ENCODE data around the gene MBP. TPM values are rescaled to one million over a fixed set of nuclear protein-coding genes. Genes with fewer than 3 reads are reported as not detected.

The MBP gene
- total and polyA plus RNA-seq, 4 experiments from 2014 or later, result 92.2 to 187 (median 149) TPM

GRCh38 chr18:76979906-76980305, 152.7 kb downstream of the MBP start:
- Mint-ChIP-seq H3K9me3 (no peaks in the 10 kb centered on the region), H3K27me3 (no peaks in the 10 kb centered on the region), H3K36me3 (peaks cover 0 to 3% of the 10 kb centered on the region in 2 donors), H3K4me3 (no peak overlapping the region), H3K4me1 (peaks cover 4 to 9% (median 6%) of the 10 kb centered on the region in 4 donors), H3K27ac (peak overlapping the region in 1 of 7 donors; percentile 68)
- intact Hi-C loops (cut with micrococcal nuclease), result loop anchor here (5.0 kb wide), 1 partner anchor 108 kb away; no protein-coding TSS in a partner anchor
- CTCF ChIA-PET (ENCODE audit: partially characterized antibody), result interaction anchor here (1.0 to 1.3 kb wide), 2 partner anchors 15 to 21 kb away, joined by 3 read pairs; no protein-coding TSS in a partner anchor
- POLR2A ChIA-PET (ENCODE audit: partially characterized antibody), result no interaction called here
- Histone ChIP-seq H3K4me3 (ENCODE audit: low read length in 2 of 2) (no peak overlapping the region), H3K4me1 (ENCODE audit: insufficient read depth, low read length) (peaks cover 6% of the 10 kb centered on the region), H3K36me3 (ENCODE audit: insufficient read depth, low read length) (no peaks in the 10 kb centered on the region), H3K9me3 (ENCODE audit: control insufficient read depth in 1 of 2, low read length in 2 of 2) (no peaks in the 10 kb centered on the region), H3K27ac (ENCODE audit: low read depth, low read length) (no peak overlapping the region), H3K27me3 (ENCODE audit: insufficient read depth, low read length) (no peaks in the 10 kb centered on the region)
- DNase-seq, result no peak

GRCh38 chr18:76979111-76979751, 153.4 kb downstream of the MBP start:
- no peak overlapping the region for H3K4me3 Mint-ChIP-seq
- no peaks in the 10 kb centered on the region for H3K9me3 Mint-ChIP-seq
- intact Hi-C loops (cut with micrococcal nuclease), result no loop called here
- H3K4me3 ChIP-seq (ENCODE audit: low read length in 2 of 2), result no peak overlapping the region
- H3K36me3 ChIP-seq (ENCODE audit: insufficient read depth, low read length), result no peaks in the 10 kb centered on the region
- H3K4me1 Mint-ChIP-seq, result peaks cover 4 to 9% (median 6%) of the 10 kb centered on the region in 4 donors
- H3K4me1 ChIP-seq (ENCODE audit: insufficient read depth, low read length), result peaks cover 6% of the 10 kb centered on the region
- H3K36me3 Mint-ChIP-seq, result peaks cover 0 to 3% of the 10 kb centered on the region in 2 donors
- ChIA-PET CTCF (ENCODE audit: partially characterized antibody) (interaction anchor here (1.0 kb wide), 1 partner anchor 16 kb away, joined by 3 read pairs; no protein-coding TSS in a partner anchor), POLR2A (ENCODE audit: partially characterized antibody) (no interaction called here)
- DNase-seq, result no peak
- peak overlapping the region in 3 of 7 donors; percentile 19 to 53 (median 26) for H3K27ac Mint-ChIP-seq
- no peaks in the 10 kb centered on the region for H3K9me3 ChIP-seq (ENCODE audit: control insufficient read depth in 1 of 2, low read length in 2 of 2)
- no peak overlapping the region for H3K27ac ChIP-seq (ENCODE audit: low read depth, low read length)
- no peaks in the 10 kb centered on the region for H3K27me3 Mint-ChIP-seq
- no peaks in the 10 kb centered on the region for H3K27me3 ChIP-seq (ENCODE audit: insufficient read depth, low read length)

GRCh38 chr18:76978616-76979015, 154.0 kb downstream of the MBP start:
- Histone ChIP-seq H3K4me1 (ENCODE audit: insufficient read depth, low read length) (peaks cover 6% of the 10 kb centered on the region), H3K4me3 (ENCODE audit: low read length in 2 of 2) (no peak overlapping the region), H3K9me3 (ENCODE audit: control insufficient read depth in 1 of 2, low read length in 2 of 2) (no peaks in the 10 kb centered on the region), H3K27me3 (ENCODE audit: insufficient read depth, low read length) (no peaks in the 10 kb centered on the region), H3K27ac (ENCODE audit: low read depth, low read length) (no peak overlapping the region), H3K36me3 (ENCODE audit: insufficient read depth, low read length) (no peaks in the 10 kb centered on the region)
- Mint-ChIP-seq H3K4me1 (peaks cover 4 to 8% (median 6%) of the 10 kb centered on the region in 4 donors), H3K27ac (peak overlapping the region in 3 of 7 donors; percentile 29 to 66 (median 52)), H3K36me3 (peaks cover 0 to 3% of the 10 kb centered on the region in 2 donors), H3K27me3 (no peaks in the 10 kb centered on the region), H3K9me3 (no peaks in the 10 kb centered on the region), H3K4me3 (no peak overlapping the region)
- DNase-seq, result no peak
- POLR2A ChIA-PET (ENCODE audit: partially characterized antibody), result no interaction called here
- CTCF ChIA-PET (ENCODE audit: partially characterized antibody), result interaction anchor here (1.1 kb wide), 1 partner anchor 76 kb away, joined by 3 read pairs; no protein-coding TSS in a partner anchor
- intact Hi-C loops (cut with micrococcal nuclease), result no loop called here

- no peak overlapping the region for H3K27ac Mint-ChIP-seq
- CTCF ChIA-PET (ENCODE audit: partially characterized antibody), result interaction anchor here (1.1 to 1.8 kb wide), 2 partner anchors 77 to 174 kb away, joined by 3 to 7 read pairs; no protein-coding TSS in a partner anchor
- H3K27me3 Mint-ChIP-seq, result no peaks in the 10 kb centered on the region
- no peaks in the 10 kb centered on the region for H3K27me3 ChIP-seq (ENCODE audit: insufficient read depth, low read length)
- no peaks in the 10 kb centered on the region for H3K9me3 Mint-ChIP-seq
- intact Hi-C loops (cut with micrococcal nuclease), result no loop called here
- H3K27ac ChIP-seq (ENCODE audit: low read depth, low read length), result no peak overlapping the region
- no peak overlapping the region for H3K4me3 ChIP-seq (ENCODE audit: low read length in 2 of 2)
- H3K4me1 Mint-ChIP-seq, result no peaks in the 10 kb centered on the region
- no peaks in the 10 kb centered on the region for H3K36me3 ChIP-seq (ENCODE audit: insufficient read depth, low read length)
- peaks cover 0 to 3% of the 10 kb centered on the region in 2 donors for H3K36me3 Mint-ChIP-seq
- peaks cover under 1% of the 10 kb centered on the region for H3K4me1 ChIP-seq (ENCODE audit: insufficient read depth, low read length)
- POLR2A ChIA-PET (ENCODE audit: partially characterized antibody), result no interaction called here
- no peak overlapping the region for H3K4me3 Mint-ChIP-seq
- H3K9me3 ChIP-seq (ENCODE audit: control insufficient read depth in 1 of 2, low read length in 2 of 2), result no peaks in the 10 kb centered on the region
- DNase-seq, result no peak
Observed at GRCh38 chr18:76977684-76978232, 154.8 kb downstream of the MBP start.

GRCh38 chr18:76977108-76977621, 155.4 kb downstream of the MBP start:
- H3K27ac ChIP-seq (ENCODE audit: low read depth, low read length), result no peak overlapping the region
- Mint-ChIP-seq H3K27ac (peak overlapping the region in 1 of 7 donors; percentile 70), H3K9me3 (no peaks in the 10 kb centered on the region), H3K4me1 (no peaks in the 10 kb centered on the region), H3K27me3 (no peaks in the 10 kb centered on the region), H3K4me3 (no peak overlapping the region), H3K36me3 (peaks cover 0 to 3% of the 10 kb centered on the region in 2 donors)
- intact Hi-C loops (cut with micrococcal nuclease), result no loop called here
- ChIA-PET CTCF (ENCODE audit: partially characterized antibody) (interaction anchor here (1.1 to 1.8 kb wide), 2 partner anchors 78 to 173 kb away, joined by 3 to 7 read pairs; no protein-coding TSS in a partner anchor), POLR2A (ENCODE audit: partially characterized antibody) (no interaction called here)
- no peak overlapping the region for H3K4me3 ChIP-seq (ENCODE audit: low read length in 2 of 2)
- no peaks in the 10 kb centered on the region for H3K4me1 ChIP-seq (ENCODE audit: insufficient read depth, low read length)
- H3K27me3 ChIP-seq (ENCODE audit: insufficient read depth, low read length), result no peaks in the 10 kb centered on the region
- DNase-seq, result no peak
- no peaks in the 10 kb centered on the region for H3K9me3 ChIP-seq (ENCODE audit: control insufficient read depth in 1 of 2, low read length in 2 of 2)
- H3K36me3 ChIP-seq (ENCODE audit: insufficient read depth, low read length), result no peaks in the 10 kb centered on the region

GRCh38 chr18:76975577-76976110, 156.9 kb downstream of the MBP start:
- Histone ChIP-seq H3K9me3 (ENCODE audit: control insufficient read depth in 1 of 2, low read length in 2 of 2) (no peaks in the 10 kb centered on the region), H3K27ac (ENCODE audit: low read depth, low read length) (no peak overlapping the region), H3K27me3 (ENCODE audit: insufficient read depth, low read length) (no peaks in the 10 kb centered on the region), H3K4me1 (ENCODE audit: insufficient read depth, low read length) (no peaks in the 10 kb centered on the region), H3K36me3 (ENCODE audit: insufficient read depth, low read length) (no peaks in the 10 kb centered on the region), H3K4me3 (ENCODE audit: low read length in 2 of 2) (no peak overlapping the region)
- intact Hi-C loops (cut with micrococcal nuclease), result no loop called here
- peaks cover 0 to 6% of the 10 kb centered on the region in 2 donors for H3K36me3 Mint-ChIP-seq
- ChIA-PET CTCF (ENCODE audit: partially characterized antibody) (interaction anchor here (0.9 to 2.7 kb wide), 5 partner anchors 8 to 174 kb away, joined by 3 to 13 read pairs (median 4); no protein-coding TSS in a partner anchor), POLR2A (ENCODE audit: partially characterized antibody) (interaction anchor here (0.9 kb wide), 1 partner anchor 21 kb away, joined by 3 read pairs; no protein-coding TSS in a partner anchor)
- no peak overlapping the region for H3K4me3 Mint-ChIP-seq
- H3K27ac Mint-ChIP-seq, result peak overlapping the region in 2 of 7 donors; percentile 38 to 43
- no peaks in the 10 kb centered on the region for H3K9me3 Mint-ChIP-seq
- no peaks in the 10 kb centered on the region for H3K27me3 Mint-ChIP-seq
- no peak for DNase-seq
- peaks cover 0 to 1% (median 0%) of the 10 kb centered on the region in 4 donors for H3K4me1 Mint-ChIP-seq

GRCh38 chr18:76974386-76974785, 158.2 kb downstream of the MBP start:
- Mint-ChIP-seq H3K4me3 (no peak overlapping the region), H3K27ac (no peak overlapping the region), H3K36me3 (peaks cover 0 to 7% of the 10 kb centered on the region in 2 donors), H3K9me3 (no peaks in the 10 kb centered on the region), H3K27me3 (no peaks in the 10 kb centered on the region), H3K4me1 (peaks cover 0 to 1% (median 0%) of the 10 kb centered on the region in 4 donors)
- Histone ChIP-seq H3K27ac (ENCODE audit: low read depth, low read length) (no peak overlapping the region), H3K4me3 (ENCODE audit: low read length in 2 of 2) (no peak overlapping the region), H3K9me3 (ENCODE audit: control insufficient read depth in 1 of 2, low read length in 2 of 2) (no peaks in the 10 kb centered on the region), H3K4me1 (ENCODE audit: insufficient read depth, low read length) (no peaks in the 10 kb centered on the region), H3K36me3 (ENCODE audit: insufficient read depth, low read length) (no peaks in the 10 kb centered on the region), H3K27me3 (ENCODE audit: insufficient read depth, low read length) (no peaks in the 10 kb centered on the region)
- CTCF ChIA-PET (ENCODE audit: partially characterized antibody), result interaction anchor here (1.1 to 2.7 kb wide), 2 partner anchors 9 to 172 kb away, joined by 4 to 13 read pairs; no protein-coding TSS in a partner anchor
- POLR2A ChIA-PET (ENCODE audit: partially characterized antibody), result no interaction called here
- intact Hi-C loops (cut with micrococcal nuclease), result no loop called here
- DNase-seq, result no peak
